ENCODE data around the gene HIF1A. TPM values are rescaled to one million over a fixed set of nuclear protein-coding genes. Genes with fewer than 3 reads are reported as not detected.
A peak's percentile ranks its signal among the peaks of the same experiment; 100 is the strongest.
"Not testable (repeated sequence)": the region's sequence is repeated elsewhere in the genome, so short reads cannot be mapped to it uniquely, and the experiment has no call there.

HIF1A gene
- total RNA-seq, 1 donor = 816 TPM

DNA sequence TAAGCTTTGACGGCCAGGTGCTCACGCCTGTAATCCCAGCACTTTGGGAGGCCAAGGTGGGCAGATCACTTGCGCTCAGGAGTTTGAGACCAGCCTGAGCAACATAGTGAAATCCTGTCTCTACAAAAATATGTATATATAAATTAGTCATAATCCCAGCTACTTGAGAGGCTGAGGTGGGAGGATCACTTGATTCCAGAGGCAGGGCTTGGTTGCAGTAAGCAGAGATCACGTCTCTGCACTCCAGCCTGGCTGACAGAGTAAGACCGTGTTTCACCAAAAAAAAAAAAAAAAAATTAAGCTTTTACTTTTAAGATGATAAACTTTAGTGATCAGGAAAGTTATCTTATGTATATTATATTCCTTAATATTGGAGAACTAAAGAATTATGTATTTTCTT is 48.9 kb downstream of the HIF1A start:
- H3K9me3 ChIP-seq (ENCODE audit: low read depth, low read length) = no peaks in the 10 kb centered on the region
- H3K27me3 ChIP-seq (ENCODE audit: insufficient read depth, low read length) = no peaks in the 10 kb centered on the region
- no peak for DNase-seq (ENCODE audit: insufficient read length, low spot score, missing footprints)
- H4K20me1 ChIP-seq (ENCODE audit: insufficient read depth, low read length) = peaks cover 23% of the 10 kb centered on the region
- no peak overlapping the region for H3K4me2 ChIP-seq (ENCODE audit: insufficient read depth, low read length)
- TF ChIP-seq, protein P1, sequence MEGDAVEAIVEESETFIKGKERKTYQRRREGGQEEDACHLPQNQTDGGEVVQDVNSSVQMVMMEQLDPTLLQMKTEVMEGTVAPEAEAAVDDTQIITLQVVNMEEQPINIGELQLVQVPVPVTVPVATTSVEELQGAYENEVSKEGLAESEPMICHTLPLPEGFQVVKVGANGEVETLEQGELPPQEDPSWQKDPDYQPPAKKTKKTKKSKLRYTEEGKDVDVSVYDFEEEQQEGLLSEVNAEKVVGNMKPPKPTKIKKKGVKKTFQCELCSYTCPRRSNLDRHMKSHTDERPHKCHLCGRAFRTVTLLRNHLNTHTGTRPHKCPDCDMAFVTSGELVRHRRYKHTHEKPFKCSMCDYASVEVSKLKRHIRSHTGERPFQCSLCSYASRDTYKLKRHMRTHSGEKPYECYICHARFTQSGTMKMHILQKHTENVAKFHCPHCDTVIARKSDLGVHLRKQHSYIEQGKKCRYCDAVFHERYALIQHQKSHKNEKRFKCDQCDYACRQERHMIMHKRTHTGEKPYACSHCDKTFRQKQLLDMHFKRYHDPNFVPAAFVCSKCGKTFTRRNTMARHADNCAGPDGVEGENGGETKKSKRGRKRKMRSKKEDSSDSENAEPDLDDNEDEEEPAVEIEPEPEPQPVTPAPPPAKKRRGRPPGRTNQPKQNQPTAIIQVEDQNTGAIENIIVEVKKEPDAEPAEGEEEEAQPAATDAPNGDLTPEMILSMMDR (IDR thresholded peaks at IDR 0.05; ENCODE audit: extremely low read depth, low read depth, low read length) = no peak
- no peak overlapping the region for H3K4me3 ChIP-seq (ENCODE audit: insufficient read depth, low read length)
- H3K27ac ChIP-seq (ENCODE audit: low read depth, low read length) = peak overlapping the region; percentile 37
- peaks cover 95% of the 10 kb centered on the region for H3K36me3 ChIP-seq (ENCODE audit: insufficient read depth, low read length)
- peaks cover 79% of the 10 kb centered on the region for H3K79me2 ChIP-seq (ENCODE audit: insufficient read depth, low read length)
- no peak overlapping the region for H2AFZ ChIP-seq (ENCODE audit: low read length)
- peaks cover 50% of the 10 kb centered on the region for H3K4me1 ChIP-seq (ENCODE audit: insufficient read depth, low read length)

DNA sequence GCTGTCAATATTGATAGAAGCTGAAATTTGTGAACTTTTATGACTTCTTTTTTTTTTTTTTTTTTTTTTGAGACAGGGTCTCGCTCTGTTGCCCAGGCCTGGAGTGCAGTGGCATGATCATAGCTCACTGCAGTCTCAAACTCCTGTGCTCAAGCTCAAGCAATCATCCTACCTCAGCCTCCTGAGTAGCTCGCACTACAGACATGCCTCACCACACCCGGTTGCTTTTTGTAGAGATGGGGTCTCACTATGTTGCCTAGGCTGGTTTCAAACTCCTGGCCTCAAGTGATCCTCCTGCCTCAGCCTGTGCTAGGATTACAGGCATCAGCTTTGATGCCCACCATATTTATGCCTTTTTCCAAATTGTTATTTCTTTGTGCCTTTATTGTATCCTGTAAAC is 51.0 kb downstream of the HIF1A start:
- Histone ChIP-seq H3K36me3 (ENCODE audit: insufficient read depth, low read length) (peaks cover 84% of the 10 kb centered on the region), H3K79me2 (ENCODE audit: insufficient read depth, low read length) (peaks cover 68% of the 10 kb centered on the region), H3K4me1 (ENCODE audit: insufficient read depth, low read length) (peaks cover 70% of the 10 kb centered on the region), H3K4me2 (ENCODE audit: insufficient read depth, low read length) (peak overlapping the region; percentile 1), H3K27ac (ENCODE audit: low read depth, low read length) (peak overlapping the region; percentile 75), H4K20me1 (ENCODE audit: insufficient read depth, low read length) (peaks cover 25% of the 10 kb centered on the region)
- not testable (repeated sequence) for H3K4me3 ChIP-seq (ENCODE audit: insufficient read depth, low read length); H3K27me3 ChIP-seq (ENCODE audit: insufficient read depth, low read length); DNase-seq (ENCODE audit: insufficient read length, low spot score, missing footprints); H3K9me3 ChIP-seq (ENCODE audit: low read depth, low read length); H2AFZ ChIP-seq (ENCODE audit: low read length)

DNA sequence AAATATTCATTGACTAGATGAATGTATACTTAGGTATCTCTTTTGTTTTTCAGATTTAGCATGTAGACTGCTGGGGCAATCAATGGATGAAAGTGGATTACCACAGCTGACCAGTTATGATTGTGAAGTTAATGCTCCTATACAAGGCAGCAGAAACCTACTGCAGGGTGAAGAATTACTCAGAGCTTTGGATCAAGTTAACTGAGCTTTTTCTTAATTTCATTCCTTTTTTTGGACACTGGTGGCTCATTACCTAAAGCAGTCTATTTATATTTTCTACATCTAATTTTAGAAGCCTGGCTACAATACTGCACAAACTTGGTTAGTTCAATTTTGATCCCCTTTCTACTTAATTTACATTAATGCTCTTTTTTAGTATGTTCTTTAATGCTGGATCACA is 51.6 kb downstream of the HIF1A start:
- TF ChIP-seq, protein P1 (IDR thresholded peaks at IDR 0.05; ENCODE audit: extremely low read depth, low read depth, low read length) = no peak
- Histone ChIP-seq H3K4me1 (ENCODE audit: insufficient read depth, low read length) (peaks cover 74% of the 10 kb centered on the region), H2AFZ (ENCODE audit: low read length) (no peak overlapping the region), H3K27ac (ENCODE audit: low read depth, low read length) (peak overlapping the region; percentile 75), H3K36me3 (ENCODE audit: insufficient read depth, low read length) (peaks cover 79% of the 10 kb centered on the region), H4K20me1 (ENCODE audit: insufficient read depth, low read length) (peaks cover 25% of the 10 kb centered on the region), H3K4me2 (ENCODE audit: insufficient read depth, low read length) (peak overlapping the region; percentile 77), H3K27me3 (ENCODE audit: insufficient read depth, low read length) (no peaks in the 10 kb centered on the region), H3K9me3 (ENCODE audit: low read depth, low read length) (no peaks in the 10 kb centered on the region), H3K79me2 (ENCODE audit: insufficient read depth, low read length) (peaks cover 62% of the 10 kb centered on the region), H3K4me3 (ENCODE audit: insufficient read depth, low read length) (no peak overlapping the region)
- DNase-seq (ENCODE audit: insufficient read length, low spot score, missing footprints) = no peak

DNA sequence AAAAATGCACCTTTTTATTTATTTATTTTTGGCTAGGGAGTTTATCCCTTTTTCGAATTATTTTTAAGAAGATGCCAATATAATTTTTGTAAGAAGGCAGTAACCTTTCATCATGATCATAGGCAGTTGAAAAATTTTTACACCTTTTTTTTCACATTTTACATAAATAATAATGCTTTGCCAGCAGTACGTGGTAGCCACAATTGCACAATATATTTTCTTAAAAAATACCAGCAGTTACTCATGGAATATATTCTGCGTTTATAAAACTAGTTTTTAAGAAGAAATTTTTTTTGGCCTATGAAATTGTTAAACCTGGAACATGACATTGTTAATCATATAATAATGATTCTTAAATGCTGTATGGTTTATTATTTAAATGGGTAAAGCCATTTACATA is 52.0 kb downstream of the HIF1A start:
- Histone ChIP-seq H3K27me3 (ENCODE audit: insufficient read depth, low read length) (no peaks in the 10 kb centered on the region), H3K27ac (ENCODE audit: low read depth, low read length) (peak overlapping the region; percentile 75), H3K4me3 (ENCODE audit: insufficient read depth, low read length) (peak overlapping the region; percentile 61), H3K4me2 (ENCODE audit: insufficient read depth, low read length) (peak overlapping the region; percentile 77), H3K79me2 (ENCODE audit: insufficient read depth, low read length) (peaks cover 58% of the 10 kb centered on the region), H4K20me1 (ENCODE audit: insufficient read depth, low read length) (peaks cover 22% of the 10 kb centered on the region), H2AFZ (ENCODE audit: low read length) (no peak overlapping the region), H3K9me3 (ENCODE audit: low read depth, low read length) (no peaks in the 10 kb centered on the region), H3K4me1 (ENCODE audit: insufficient read depth, low read length) (peaks cover 79% of the 10 kb centered on the region), H3K36me3 (ENCODE audit: insufficient read depth, low read length) (peaks cover 74% of the 10 kb centered on the region)
- no peak for DNase-seq (ENCODE audit: insufficient read length, low spot score, missing footprints)
- TF ChIP-seq, protein P1 (IDR thresholded peaks at IDR 0.05; ENCODE audit: extremely low read depth, low read depth, low read length) = no peak
